SK-N-MC (cell line): Measurements from ENCODE around the gene RP9.

ENCODE experiments used
- EZH2 ChIP-seq: fragments of 200-600 bp; sonication (generic); IDR thresholded peaks from one replicate; pipeline ENCODE4 v1.6.1; 2017; ENCODE audit warnings: antibody characterized with exemption
- FOXP2 ChIP-seq: optimal IDR thresholded peaks from 2 replicates; pipeline ENCODE3; 2011; ENCODE audit warnings: mild to moderate bottlenecking, moderate library complexity; ENCODE audit not compliant: insufficient read depth; ENCODE audit errors: extremely low read length, control extremely low read depth
- POLR2AphosphoS5 ChIP-seq: IDR thresholded peaks from 2 replicates; pipeline ENCODE4 v1.6.1; 2012; ENCODE audit warnings: mild to moderate bottlenecking, low read depth, low read length, borderline replicate concordance

DNA sequence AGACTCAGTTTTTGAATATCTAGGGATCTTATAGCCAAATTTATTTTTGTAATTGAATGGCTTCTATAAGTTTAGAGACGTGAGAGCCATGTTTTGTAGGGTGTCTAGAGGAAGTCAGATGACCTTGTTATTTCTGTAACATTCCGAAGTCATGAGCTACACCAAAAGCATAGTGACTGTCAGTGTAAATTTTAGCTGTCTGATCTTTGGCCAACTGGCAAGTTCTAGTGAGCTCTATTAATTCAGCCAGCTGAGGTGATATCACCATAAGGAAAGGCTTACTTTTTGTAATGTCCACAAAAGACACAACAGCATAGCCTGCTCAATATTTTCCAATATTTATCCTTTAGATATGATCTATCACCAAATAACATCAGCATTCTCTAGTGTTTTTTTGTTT lies 36.7 kb downstream of the RP9 start:
- TF ChIP-seq EZH2: no peak
- no peak for TF ChIP-seq FOXP2
- no peak for TF ChIP-seq POLR2AphosphoS5
